HG03520 (cell line): ENCODE measurements around the gene DNAJC7.
A peak's percentile ranks its signal among the peaks of the same experiment; 100 is the strongest.
"Not testable (repeated sequence)": the region's sequence is repeated elsewhere in the genome, so short reads cannot be mapped to it uniquely, and the experiment has no call there.

Experiments
- ATAC-seq: cut with Tn5 transposase; IDR thresholded peaks from one replicate; pipeline ENCODE4 v1.9.1; 2021; ENCODE audit warnings: mild to moderate bottlenecking, moderate library complexity; ENCODE audit not compliant: unreplicated experiment

The DNAJC7 gene

GRCh38 chr17:41959336-41960095, 57.7 kb downstream of the DNAJC7 start:
- no peak for ATAC-seq

- no peak for ATAC-seq
Measured at GRCh38 chr17:41959030-41959335, 58.3 kb downstream of the DNAJC7 start.

- no peak for ATAC-seq
Measured at GRCh38 chr17:41957869-41958439, 59.3 kb downstream of the DNAJC7 start.

- no peak for ATAC-seq
Measured at GRCh38 chr17:41957031-41957868, 60.0 kb downstream of the DNAJC7 start.

- ATAC-seq: no peak
Measured at GRCh38 chr17:41956522-41956921, 60.7 kb downstream of the DNAJC7 start.

- ATAC-seq: no peak
Measured at GRCh38 chr17:41948762-41949460, 68.3 kb downstream of the DNAJC7 start.

GRCh38 chr17:41944943-41945342, 72.3 kb downstream of the DNAJC7 start:
- no peak for ATAC-seq

- ATAC-seq: no peak
Measured at GRCh38 chr17:41943492-41943891, 73.7 kb downstream of the DNAJC7 start.

- ATAC-seq: no peak
Measured at GRCh38 chr17:41942626-41943373, 74.4 kb downstream of the DNAJC7 start.

GRCh38 chr17:41941168-41941567, 76.1 kb downstream of the DNAJC7 start:
- ATAC-seq: no peak

GRCh38 chr17:41939693-41940090, 77.5 kb downstream of the DNAJC7 start:
- ATAC-seq: no peak

GRCh38 chr17:41939044-41939692, 78.1 kb downstream of the DNAJC7 start:
- no peak for ATAC-seq

- ATAC-seq: no peak
Measured at GRCh38 chr17:41937970-41938954, 79.0 kb downstream of the DNAJC7 start.

GRCh38 chr17:41935641-41936040, 81.6 kb downstream of the DNAJC7 start:
- ATAC-seq: no peak

- no peak for ATAC-seq
Measured at GRCh38 chr17:41932816-41933389, 84.3 kb downstream of the DNAJC7 start.

- not testable (repeated sequence) for ATAC-seq
Measured at GRCh38 chr17:41931715-41932114, 85.5 kb downstream of the DNAJC7 start.

GRCh38 chr17:41930833-41931156, 86.4 kb downstream of the DNAJC7 start:
- ATAC-seq: not testable (repeated sequence)

GRCh38 chr17:41930009-41930832, 87.0 kb downstream of the DNAJC7 start, which contains the start of gene ODAD4:
Gene ODAD4, plus strand, starts transcription at chr17:41930617. Its CDS starts 107 bp downstream, at chr17:41930724.
- peak; percentile 83 for ATAC-seq
